Tibial artery (tissue), 4 donors: ENCODE results near the gene API5.

Experiments used
- DNase-seq, 2 donors: peaks; one replicate each; pipeline ENCODE4 v3.0.0-alpha.2; 2019
- H3K27ac ChIP-seq, 2 donors: fragments of 200-600 bp; sonication (generic) in 1 of 2; 1 replicate in 1 of 2; 2 replicates in 1 of 2; pipeline ENCODE4 v1.5.1; 2018 to 2019; ENCODE audit warnings: mild to moderate bottlenecking in 1 of 2
- H3K27me3 ChIP-seq, 2 donors: fragments of 200-600 bp; sonication (generic) in 1 of 2; one replicate each; pipeline versions ENCODE4 v1.5.1 to v1.6.0; 2016 to 2019
- H3K36me3 ChIP-seq, 3 donors: fragments of 200-600 bp; sonication (generic) in 2 of 3; one replicate each; pipeline ENCODE4 v1.5.1; 2016 to 2019; ENCODE audit warnings: mild to moderate bottlenecking in 2 of 3
- H3K4me1 ChIP-seq, 4 donors: fragments of 200-600 bp; sonication (generic) in 2 of 4; 1 replicate in 3 of 4; 2 replicates in 1 of 4; pipeline ENCODE4 v1.5.1; 2016 to 2019
- H3K4me3 ChIP-seq, 2 donors: fragments of 200-600 bp; sonication (generic) in 1 of 2; 1 replicate in 1 of 2; 2 replicates in 1 of 2; pipeline ENCODE4 v1.5.1; 2018 to 2019; ENCODE audit warnings: mild to moderate bottlenecking in 2 of 2
- H3K9me3 ChIP-seq, 3 donors: fragments of 200-600 bp; sonication (generic) in 1 of 3; one replicate each; pipeline ENCODE4 v1.5.1; 2016 to 2019
- CTCF ChIP-seq, 2 experiments: fragments of 200-600 bp in 1 of 2; fragments of 450-650 bp in 1 of 2; IDR thresholded peaks; one replicate each; pipeline ENCODE4 v1.5.1; 2017 to 2019; ENCODE audit warnings: antibody characterized with exemption in 2 of 2, mild to moderate bottlenecking in 1 of 2, moderate library complexity in 1 of 2
- intact Hi-C: fragments of 100-400 bp; cut with DNase I; formaldehyde crosslinking; loops from one replicate; pipeline ENCODE4 v1.15.0; 2023; ENCODE audit warnings: low total_unique reads

Gene API5

GRCh38 chr11:43393765-43394355 is 82.1 kb downstream of the API5 start:
- Histone ChIP-seq H3K4me3 (no peak overlapping the region), H3K27ac (no peak overlapping the region), H3K27me3 (no peaks in the 10 kb centered on the region), H3K36me3 (peaks cover 60 to 86% (median 70%) of the 10 kb centered on the region in 3 donors), H3K9me3 (no peaks in the 10 kb centered on the region), H3K4me1 (no peaks in the 10 kb centered on the region)
- no peak for DNase-seq
- no peak for TF ChIP-seq CTCF (IDR thresholded peaks at IDR 0.05)
- intact Hi-C loops, result no loop called here
